Measurements from ENCODE around the gene NOS1.

GRCh38 chr12:117334051-117334450, 27.4 kb downstream of the NOS1 start:
- TF ChIP-seq POLR2AphosphoS5 (IDR thresholded peaks at IDR 0.05) = peak; percentile 19
- TF ChIP-seq CTCF (IDR thresholded peaks at IDR 0.05) = no peak
